ENCODE measurements around the gene CCDC69.
"Not testable (repeated sequence)": the region's sequence is repeated elsewhere in the genome, so short reads cannot be mapped to it uniquely, and the experiment has no call there.

DNA sequence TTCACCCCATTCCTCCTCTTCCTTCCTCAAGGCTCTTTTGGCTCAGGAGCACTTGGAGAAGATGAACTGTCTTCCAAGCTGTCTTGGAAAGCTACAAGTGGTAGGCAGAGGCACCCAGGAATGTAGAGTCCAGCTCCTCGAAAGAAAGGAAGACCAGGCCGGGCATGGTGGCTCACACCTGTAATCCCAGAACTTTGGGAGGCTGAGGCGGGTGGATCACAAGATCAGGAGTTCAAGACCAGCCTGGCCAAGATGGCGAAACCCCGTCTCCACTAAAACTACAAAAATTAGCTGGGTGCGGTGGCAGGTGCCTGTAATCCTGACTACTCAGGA, 11.3 kb upstream of the CCDC69 start:
- not testable (repeated sequence) for TF ChIP-seq EP300, POLR2A (IDR thresholded peaks at IDR 0.05)
- TF ChIP-seq, protein P1, sequence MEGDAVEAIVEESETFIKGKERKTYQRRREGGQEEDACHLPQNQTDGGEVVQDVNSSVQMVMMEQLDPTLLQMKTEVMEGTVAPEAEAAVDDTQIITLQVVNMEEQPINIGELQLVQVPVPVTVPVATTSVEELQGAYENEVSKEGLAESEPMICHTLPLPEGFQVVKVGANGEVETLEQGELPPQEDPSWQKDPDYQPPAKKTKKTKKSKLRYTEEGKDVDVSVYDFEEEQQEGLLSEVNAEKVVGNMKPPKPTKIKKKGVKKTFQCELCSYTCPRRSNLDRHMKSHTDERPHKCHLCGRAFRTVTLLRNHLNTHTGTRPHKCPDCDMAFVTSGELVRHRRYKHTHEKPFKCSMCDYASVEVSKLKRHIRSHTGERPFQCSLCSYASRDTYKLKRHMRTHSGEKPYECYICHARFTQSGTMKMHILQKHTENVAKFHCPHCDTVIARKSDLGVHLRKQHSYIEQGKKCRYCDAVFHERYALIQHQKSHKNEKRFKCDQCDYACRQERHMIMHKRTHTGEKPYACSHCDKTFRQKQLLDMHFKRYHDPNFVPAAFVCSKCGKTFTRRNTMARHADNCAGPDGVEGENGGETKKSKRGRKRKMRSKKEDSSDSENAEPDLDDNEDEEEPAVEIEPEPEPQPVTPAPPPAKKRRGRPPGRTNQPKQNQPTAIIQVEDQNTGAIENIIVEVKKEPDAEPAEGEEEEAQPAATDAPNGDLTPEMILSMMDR (IDR thresholded peaks at IDR 0.05) = not testable (repeated sequence)
